AG04449 (cell line): Measurements from ENCODE around the gene SND1.

ENCODE experiments used
- CTCF ChIA-PET: fragments of 350-600 bp; formaldehyde crosslinking; extraction: SDS; loops from one replicate; lab custom pipeline; 2021; ENCODE audit warnings: antibody characterized with exemption; lab: Yijun Ruan, JAX
- POLR2A ChIA-PET: fragments of 400-600, 350-600 bp; formaldehyde crosslinking; extraction: SDS; loops from one replicate; lab custom pipeline; 2020; ENCODE audit warnings: antibody characterized with exemption, inconsistent platforms; lab: Yijun Ruan, JAX
- DNase-seq: peaks from one replicate; pipeline ENCODE4 v3.0.0-alpha.2; 2010; ENCODE audit warnings: low read depth, low spot score
- H3K4me3 ChIP-seq: 2 replicates; pipeline ENCODE4 v1.5.1; 2011; ENCODE audit warnings: low read depth, mild to moderate bottlenecking, control low read depth, low read length
- TF ChIP-seq, protein P1 (sequence below): IDR thresholded peaks from one replicate; pipeline ENCODE4 v1.5.1; 2011; ENCODE audit warnings: mild to moderate bottlenecking, moderate library complexity, low read length, control low read depth, inconsistent platforms; ENCODE audit not compliant: insufficient read depth; ENCODE audit errors: missing control alignments

The SND1 gene

GRCh38 chr7:127838816-127839415, 186.9 kb downstream of the SND1 start:
- ChIA-PET POLR2A (no interaction called here), CTCF (no interaction called here)
- TF ChIP-seq, protein P1, sequence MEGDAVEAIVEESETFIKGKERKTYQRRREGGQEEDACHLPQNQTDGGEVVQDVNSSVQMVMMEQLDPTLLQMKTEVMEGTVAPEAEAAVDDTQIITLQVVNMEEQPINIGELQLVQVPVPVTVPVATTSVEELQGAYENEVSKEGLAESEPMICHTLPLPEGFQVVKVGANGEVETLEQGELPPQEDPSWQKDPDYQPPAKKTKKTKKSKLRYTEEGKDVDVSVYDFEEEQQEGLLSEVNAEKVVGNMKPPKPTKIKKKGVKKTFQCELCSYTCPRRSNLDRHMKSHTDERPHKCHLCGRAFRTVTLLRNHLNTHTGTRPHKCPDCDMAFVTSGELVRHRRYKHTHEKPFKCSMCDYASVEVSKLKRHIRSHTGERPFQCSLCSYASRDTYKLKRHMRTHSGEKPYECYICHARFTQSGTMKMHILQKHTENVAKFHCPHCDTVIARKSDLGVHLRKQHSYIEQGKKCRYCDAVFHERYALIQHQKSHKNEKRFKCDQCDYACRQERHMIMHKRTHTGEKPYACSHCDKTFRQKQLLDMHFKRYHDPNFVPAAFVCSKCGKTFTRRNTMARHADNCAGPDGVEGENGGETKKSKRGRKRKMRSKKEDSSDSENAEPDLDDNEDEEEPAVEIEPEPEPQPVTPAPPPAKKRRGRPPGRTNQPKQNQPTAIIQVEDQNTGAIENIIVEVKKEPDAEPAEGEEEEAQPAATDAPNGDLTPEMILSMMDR = no peak
- H3K4me3 ChIP-seq = no peak overlapping the region
- DNase-seq = no peak

DNA sequence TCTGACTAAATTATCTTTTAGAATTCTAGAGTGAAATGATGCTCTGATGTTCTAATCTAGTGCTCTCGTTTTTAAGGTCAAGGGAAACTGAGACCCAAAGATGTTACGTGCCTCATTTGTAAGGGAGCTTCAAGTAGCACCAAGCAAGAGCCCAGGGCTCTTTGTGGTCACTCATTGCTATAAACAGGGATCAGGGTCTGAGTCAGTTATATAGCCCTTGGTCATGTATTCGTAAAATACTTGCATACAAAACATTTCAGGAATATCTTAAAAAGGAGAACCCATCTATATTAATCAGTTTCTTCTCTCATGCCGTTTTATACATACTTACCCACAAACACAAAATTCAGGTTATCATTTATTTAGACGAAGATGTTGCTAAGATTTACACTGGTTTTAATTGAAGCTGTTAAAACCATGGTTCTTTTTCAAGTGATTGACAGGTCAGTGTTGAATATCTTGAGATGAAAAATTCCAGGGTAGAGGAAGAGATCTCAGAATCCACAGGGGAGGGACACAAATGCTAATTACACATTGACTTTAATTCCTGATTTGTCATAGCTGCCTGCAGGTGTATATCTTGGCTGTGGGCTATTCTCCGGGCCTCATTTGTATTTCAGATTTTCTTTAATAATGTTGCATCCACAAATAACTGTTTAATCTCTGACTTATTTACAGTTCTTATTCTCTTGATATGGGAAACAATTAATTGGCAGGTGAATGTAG, 188.4 kb downstream of the SND1 start:
- no peak for DNase-seq
- no peak overlapping the region for H3K4me3 ChIP-seq
- TF ChIP-seq, protein P1 = no peak
- POLR2A ChIA-PET = no interaction called here
- CTCF ChIA-PET = interaction anchor here (1.0 kb wide), 1 partner anchor 369 kb away, joined by 3 read pairs; no protein-coding TSS in a partner anchor

- H3K4me3 ChIP-seq = no peak overlapping the region
- TF ChIP-seq, protein P1 = no peak
- DNase-seq = no peak
- CTCF ChIA-PET = interaction anchor here (1.0 to 1.7 kb wide), 3 partner anchors 12 to 136 kb away, joined by 3 to 6 read pairs (median 3); no protein-coding TSS in a partner anchor
- POLR2A ChIA-PET = no interaction called here
Observed at GRCh38 chr7:127844165-127844564, 192.2 kb downstream of the SND1 start.

DNA sequence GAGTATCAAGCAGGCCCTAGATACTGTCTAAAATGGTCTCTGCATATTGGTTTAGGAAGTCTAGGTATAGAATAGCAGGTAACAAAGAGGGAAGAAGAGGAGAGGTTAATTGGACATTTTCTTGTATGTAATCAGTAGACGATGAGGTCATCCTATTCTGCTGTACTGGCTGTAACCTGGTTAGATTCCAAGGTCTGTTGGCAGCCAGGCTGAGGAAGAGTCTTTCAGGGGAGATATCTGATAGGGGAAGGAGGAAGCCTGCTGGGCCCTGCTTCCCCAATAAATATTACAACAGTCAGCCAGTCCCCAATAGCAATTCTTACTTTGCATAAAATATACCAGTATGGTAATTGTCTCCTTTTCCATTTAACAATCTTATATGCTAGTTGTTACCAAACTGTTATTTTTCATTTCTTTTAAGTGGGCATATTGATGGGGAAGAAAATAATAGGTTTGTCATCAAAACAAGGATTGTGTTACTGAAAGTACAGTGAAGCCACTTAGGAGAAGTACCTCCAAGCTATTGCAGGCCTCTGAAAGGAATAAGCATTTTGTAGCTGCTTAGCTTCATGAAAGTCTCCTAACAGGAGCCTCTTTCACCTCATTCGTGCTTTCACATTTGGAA, 192.8 kb downstream of the SND1 start:
- POLR2A ChIA-PET = no interaction called here

DNA sequence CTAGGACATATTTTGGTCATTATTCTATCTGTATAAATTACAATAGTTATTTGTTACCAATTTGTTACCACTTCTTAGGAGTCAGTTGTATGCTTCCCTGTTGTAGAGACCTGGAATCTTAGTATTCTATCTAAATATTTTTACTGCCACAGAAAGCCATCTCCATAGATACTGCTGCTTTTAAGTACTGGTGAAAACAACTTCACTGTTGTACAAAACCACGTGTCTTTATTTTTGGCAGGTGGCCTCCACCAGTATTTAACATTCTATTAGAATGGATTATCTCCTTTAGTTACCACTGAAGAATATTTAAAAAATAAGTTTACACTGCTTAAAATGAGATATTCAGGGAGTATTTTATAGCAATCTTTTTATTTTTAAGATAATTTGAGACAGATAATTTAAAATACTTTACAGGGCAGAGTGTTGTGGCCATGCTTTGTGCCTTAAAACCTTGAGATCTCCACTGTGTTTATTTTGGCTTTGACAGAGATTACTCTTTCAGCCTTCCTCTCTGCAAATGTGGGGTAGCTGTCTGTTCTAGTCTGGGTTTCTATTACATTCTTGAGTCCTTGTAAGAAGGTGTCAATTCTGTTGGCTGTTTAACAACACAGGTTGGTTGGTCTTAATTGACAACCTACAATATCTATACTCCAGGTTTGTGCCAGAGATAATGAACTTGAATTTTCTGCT, 193.7 kb downstream of the SND1 start:
- no peak overlapping the region for H3K4me3 ChIP-seq
- ChIA-PET CTCF (no interaction called here), POLR2A (no interaction called here)
- TF ChIP-seq, protein P1 = no peak
- DNase-seq = no peak

More for the DNA sequence above, 192.8 kb downstream of the SND1 start:
- CTCF ChIA-PET = interaction anchor here (1.7 kb wide), 1 partner anchor 137 kb away, joined by 6 read pairs; no protein-coding TSS in a partner anchor
- TF ChIP-seq, protein P1 = no peak
- DNase-seq = no peak
- H3K4me3 ChIP-seq = no peak overlapping the region
